ENCODE results near the gene SCUBE1.

SCUBE1 gene

DNA sequence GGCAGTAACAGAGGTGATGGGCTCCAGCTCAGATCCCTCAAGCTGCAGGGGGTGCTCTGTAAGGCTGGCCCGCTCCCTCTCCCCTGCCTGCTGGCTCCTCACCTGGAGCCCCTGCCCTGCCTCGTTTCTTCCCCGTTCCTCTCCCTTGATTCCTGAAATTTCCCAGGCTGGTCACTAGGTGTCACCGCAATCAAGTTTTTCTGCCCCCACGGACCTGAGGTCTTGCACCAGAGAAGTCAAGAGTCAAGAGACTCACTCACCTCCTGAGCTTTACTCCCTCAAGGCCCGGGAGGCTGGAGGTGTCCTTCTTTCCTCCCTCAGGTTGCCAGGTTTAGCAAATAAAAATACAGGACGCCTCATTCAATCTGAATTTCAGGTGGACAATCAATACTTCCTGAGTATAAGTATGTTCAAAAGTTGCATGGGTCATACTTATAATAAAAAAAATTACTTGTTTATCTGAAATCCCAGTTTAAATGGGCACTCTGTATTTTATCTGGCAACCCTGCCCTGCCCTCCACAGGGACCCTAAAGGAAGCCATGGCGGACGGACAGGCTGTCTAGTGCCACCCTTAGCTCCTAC lies 69.2 kb downstream of the SCUBE1 start:
- DNase-seq (ENCODE audit: low spot score), result no peak
- Histone ChIP-seq H3K27ac (no peak overlapping the region), H3K4me3 (no peak overlapping the region)
- TF ChIP-seq, protein P1, sequence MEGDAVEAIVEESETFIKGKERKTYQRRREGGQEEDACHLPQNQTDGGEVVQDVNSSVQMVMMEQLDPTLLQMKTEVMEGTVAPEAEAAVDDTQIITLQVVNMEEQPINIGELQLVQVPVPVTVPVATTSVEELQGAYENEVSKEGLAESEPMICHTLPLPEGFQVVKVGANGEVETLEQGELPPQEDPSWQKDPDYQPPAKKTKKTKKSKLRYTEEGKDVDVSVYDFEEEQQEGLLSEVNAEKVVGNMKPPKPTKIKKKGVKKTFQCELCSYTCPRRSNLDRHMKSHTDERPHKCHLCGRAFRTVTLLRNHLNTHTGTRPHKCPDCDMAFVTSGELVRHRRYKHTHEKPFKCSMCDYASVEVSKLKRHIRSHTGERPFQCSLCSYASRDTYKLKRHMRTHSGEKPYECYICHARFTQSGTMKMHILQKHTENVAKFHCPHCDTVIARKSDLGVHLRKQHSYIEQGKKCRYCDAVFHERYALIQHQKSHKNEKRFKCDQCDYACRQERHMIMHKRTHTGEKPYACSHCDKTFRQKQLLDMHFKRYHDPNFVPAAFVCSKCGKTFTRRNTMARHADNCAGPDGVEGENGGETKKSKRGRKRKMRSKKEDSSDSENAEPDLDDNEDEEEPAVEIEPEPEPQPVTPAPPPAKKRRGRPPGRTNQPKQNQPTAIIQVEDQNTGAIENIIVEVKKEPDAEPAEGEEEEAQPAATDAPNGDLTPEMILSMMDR (IDR thresholded peaks at IDR 0.05), result peak; percentile 54

DNA sequence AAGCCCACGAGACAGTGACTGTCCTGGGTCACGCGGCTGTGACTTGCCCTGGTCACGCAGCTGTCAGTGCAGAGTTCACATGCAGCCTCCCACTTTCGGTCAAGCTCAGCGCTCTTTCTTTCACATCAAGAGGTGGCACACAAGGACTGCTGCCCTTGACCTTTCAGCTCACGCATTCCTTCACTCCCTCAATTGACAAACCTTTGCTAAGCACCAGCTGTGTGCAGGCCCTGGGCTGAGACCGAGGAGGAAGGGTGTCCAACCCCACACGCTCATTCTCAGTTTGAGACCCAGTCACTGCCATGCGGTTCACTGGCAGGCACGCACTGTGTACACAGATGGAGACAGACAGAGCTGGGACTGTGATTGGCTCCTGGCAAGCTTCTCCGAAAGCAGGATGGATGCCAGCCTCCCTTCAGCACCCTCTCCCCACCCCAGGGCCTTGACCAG lies 70.3 kb downstream of the SCUBE1 start:
- Histone ChIP-seq H3K4me3 (no peak overlapping the region), H3K27ac (no peak overlapping the region)
- no peak for DNase-seq (ENCODE audit: low spot score)
- TF ChIP-seq, protein P1 (IDR thresholded peaks at IDR 0.05), result no peak

DNA sequence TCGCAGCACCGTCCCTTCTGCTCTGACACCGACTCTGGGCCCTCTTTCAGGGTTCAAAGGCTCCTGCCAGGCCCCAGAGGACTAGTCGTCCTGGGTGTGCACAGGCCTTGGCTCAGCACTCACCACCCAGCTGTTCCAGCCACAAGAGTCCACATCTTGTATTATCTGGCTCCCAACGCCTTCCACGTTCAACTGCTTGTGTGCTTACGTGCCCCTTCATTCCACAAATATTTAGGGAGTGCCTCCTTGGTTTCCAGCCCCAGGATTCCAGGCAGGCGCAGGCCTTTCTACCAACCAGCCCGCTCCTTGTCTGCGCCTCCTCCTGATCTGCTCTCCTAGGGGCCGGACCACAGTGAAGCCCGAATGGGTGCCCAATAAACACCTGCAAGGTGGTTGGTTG lies 70.9 kb downstream of the SCUBE1 start:
- no peak for DNase-seq (ENCODE audit: low spot score)
- H3K4me3 ChIP-seq, result no peak overlapping the region
- H3K27ac ChIP-seq, result no peak overlapping the region
- TF ChIP-seq, protein P1 (IDR thresholded peaks at IDR 0.05), result no peak

DNA sequence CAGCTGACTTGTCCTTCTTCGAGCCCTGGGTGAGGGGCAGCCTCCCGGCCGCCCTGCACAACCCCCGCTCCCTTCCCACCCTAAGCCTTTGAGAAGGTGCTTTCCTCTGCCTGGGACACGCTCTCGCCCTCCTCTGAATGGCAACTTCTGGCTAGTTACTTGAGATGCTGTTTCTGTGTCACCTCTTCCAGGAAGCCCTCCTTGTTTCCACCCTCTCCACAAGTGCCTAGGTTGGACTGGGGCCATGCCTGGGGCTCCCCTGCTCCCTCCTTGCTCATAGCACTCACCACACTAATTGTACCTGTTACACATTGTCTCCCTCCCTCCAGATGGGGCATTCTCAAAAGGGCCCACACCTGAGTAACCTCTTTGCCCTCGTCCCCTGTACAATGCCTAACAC lies 72.2 kb downstream of the SCUBE1 start:
- TF ChIP-seq, protein P1 (IDR thresholded peaks at IDR 0.05), result no peak
- H3K27ac ChIP-seq, result no peak overlapping the region
- no peak for DNase-seq (ENCODE audit: low spot score)
- no peak overlapping the region for H3K4me3 ChIP-seq

DNA sequence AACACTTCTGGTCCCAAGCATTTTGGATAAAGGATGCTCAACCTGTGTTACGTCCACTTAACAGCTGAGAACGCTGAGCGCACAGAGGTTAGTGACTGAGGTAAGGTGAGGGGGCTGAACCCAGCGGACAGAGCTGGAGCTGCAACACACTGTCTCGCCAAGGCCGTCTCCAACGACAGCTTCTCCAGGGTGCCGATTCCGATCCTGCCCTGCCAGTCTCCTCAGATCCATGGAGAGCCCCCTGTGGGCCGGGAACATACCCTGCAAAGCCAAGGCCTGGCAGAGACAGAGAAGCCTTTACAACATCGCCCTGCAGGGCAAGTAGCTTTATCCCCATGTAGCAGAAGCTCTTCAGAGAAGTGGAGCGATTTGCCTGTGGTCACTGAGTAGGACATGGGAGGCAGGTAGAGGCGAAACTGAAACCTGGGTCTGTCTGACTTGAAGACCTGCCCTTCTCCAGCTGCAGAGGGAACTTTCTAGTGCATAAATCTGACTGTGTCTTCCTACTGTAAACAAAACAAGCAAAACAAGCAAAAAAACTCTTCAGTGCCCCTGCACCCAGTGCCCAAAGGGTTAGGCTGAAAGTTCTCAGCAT lies 72.8 kb downstream of the SCUBE1 start:
- TF ChIP-seq, protein P1 (IDR thresholded peaks at IDR 0.05), result no peak
- no peak for DNase-seq (ENCODE audit: low spot score)
- Histone ChIP-seq H3K27ac (no peak overlapping the region), H3K4me3 (no peak overlapping the region)

DNA sequence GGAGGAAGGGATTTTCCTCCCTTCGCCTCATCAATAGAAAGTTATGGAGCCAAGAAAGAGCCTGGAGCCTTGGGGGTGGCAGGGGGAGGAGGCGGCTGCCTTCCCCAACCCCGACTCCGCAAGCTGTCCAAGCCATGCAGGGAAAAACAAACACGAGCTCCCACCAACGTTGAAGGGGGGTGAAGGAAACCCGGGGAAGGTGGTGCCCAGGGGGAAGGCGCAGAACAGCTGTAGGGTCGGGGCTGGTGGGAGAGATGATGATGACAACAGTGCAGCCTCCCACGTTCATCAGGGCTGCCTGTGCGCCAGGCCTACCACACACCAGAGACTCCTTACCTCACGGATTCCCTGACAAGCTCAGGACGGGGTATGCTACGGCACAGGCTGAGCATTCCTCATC lies 73.5 kb downstream of the SCUBE1 start:
- H3K27ac ChIP-seq, result no peak overlapping the region
- TF ChIP-seq, protein P1 (IDR thresholded peaks at IDR 0.05), result no peak
- H3K4me3 ChIP-seq, result no peak overlapping the region
- DNase-seq (ENCODE audit: low spot score), result no peak

DNA sequence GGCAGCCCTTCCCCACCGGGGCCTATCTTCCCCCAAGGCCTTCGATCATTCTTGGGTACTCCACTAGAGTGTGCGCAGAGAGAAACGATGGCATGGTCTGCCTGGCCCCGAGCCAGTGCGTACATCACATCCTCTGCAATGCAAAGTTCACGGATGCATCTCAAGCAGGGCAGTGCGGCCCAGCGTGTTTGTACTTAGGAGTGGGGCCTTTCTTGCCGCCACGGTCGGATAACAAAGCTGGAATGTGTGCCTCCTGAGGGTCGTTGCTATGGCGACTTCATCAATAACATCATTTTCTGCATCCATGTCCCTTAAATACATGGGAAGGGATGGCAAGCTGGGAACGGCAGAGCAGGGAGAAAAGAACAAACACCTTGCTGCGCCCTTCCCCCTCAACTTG lies 73.9 kb downstream of the SCUBE1 start:
- no peak for DNase-seq (ENCODE audit: low spot score)
- Histone ChIP-seq H3K4me3 (no peak overlapping the region), H3K27ac (no peak overlapping the region)
- TF ChIP-seq, protein P1 (IDR thresholded peaks at IDR 0.05), result no peak

All from coronary artery (tissue), 2 donors.